ENCODE results near the gene OR1F1. TPM values are rescaled to one million over a fixed set of nuclear protein-coding genes. Genes with fewer than 3 reads are reported as not detected.
"Not testable (repeated sequence)": the region's sequence is repeated elsewhere in the genome, so short reads cannot be mapped to it uniquely, and the experiment has no call there.

Gene OR1F1
- total and polyA plus RNA-seq, 8 donors: not detected

- intact Hi-C loops (cut with DNase I): no loop called here
- no peak for ATAC-seq
- H3K9me3 ChIP-seq: no peaks in the 10 kb centered on the region
Observed at GRCh38 chr16:3164121-3164991, 23.6 kb upstream of the OR1F1 start.

GRCh38 chr16:3165111-3165822 lies 22.7 kb upstream of the OR1F1 start:
- H3K4me3 ChIP-seq: peak overlapping the region in 1 of 2 donors; percentile 19
- ATAC-seq (no peak), DNase-seq (no peak)
- H3K4me1 ChIP-seq: peaks cover 0 to 6% of the 10 kb centered on the region in 2 donors
- H3K36me3 ChIP-seq: no peaks in the 10 kb centered on the region
- H3K27me3 ChIP-seq: peaks cover 20 to 53% of the 10 kb centered on the region in 2 donors
- no peak overlapping the region for H3K27ac ChIP-seq
- no peak for TF ChIP-seq CTCF (IDR thresholded peaks at IDR 0.05)
- no peaks in the 10 kb centered on the region for H3K9me3 ChIP-seq
- intact Hi-C loops (cut with DNase I): no loop called here

More at GRCh38 chr16:3164121-3164991, 23.6 kb upstream of the OR1F1 start:
- H3K4me3 ChIP-seq: no peak overlapping the region
- H3K27ac ChIP-seq: no peak overlapping the region
- DNase-seq: peak in 2 of 4 donors; percentile 28 to 51
- no peak for TF ChIP-seq CTCF (IDR thresholded peaks at IDR 0.05)
- peaks cover 0 to 8% of the 10 kb centered on the region in 2 donors for H3K4me1 ChIP-seq
- no peaks in the 10 kb centered on the region for H3K36me3 ChIP-seq
- H3K27me3 ChIP-seq: peaks cover 11 to 50% of the 10 kb centered on the region in 2 donors

GRCh38 chr16:3166505-3166886 lies 21.5 kb upstream of the OR1F1 start:
- intact Hi-C loops (cut with DNase I): no loop called here
- Histone ChIP-seq H3K4me1 (peaks cover 0 to 18% of the 10 kb centered on the region in 2 donors), H3K36me3 (no peaks in the 10 kb centered on the region), H3K27ac (no peak overlapping the region), H3K27me3 (peaks cover 32 to 53% of the 10 kb centered on the region in 2 donors), H3K9me3 (no peaks in the 10 kb centered on the region), H3K4me3 (no peak overlapping the region)
- TF ChIP-seq CTCF (IDR thresholded peaks at IDR 0.05): no peak
- DNase-seq (no peak), ATAC-seq (no peak)

GRCh38 chr16:3168729-3169128 lies 19.3 kb upstream of the OR1F1 start:
- DNase-seq; H3K36me3 ChIP-seq; H3K27ac ChIP-seq; H3K9me3 ChIP-seq; intact Hi-C loops (cut with DNase I); H3K4me3 ChIP-seq; ATAC-seq: not testable (repeated sequence)
- peaks cover under 1 to 22% of the 10 kb centered on the region in 2 donors for H3K4me1 ChIP-seq
- H3K27me3 ChIP-seq: peaks cover 54 to 68% of the 10 kb centered on the region in 2 donors

GRCh38 chr16:3170440-3171180 lies 17.4 kb upstream of the OR1F1 start:
- Histone ChIP-seq H3K4me1 (peaks cover 6 to 28% of the 10 kb centered on the region in 2 donors), H3K27me3 (peaks cover 73 to 87% of the 10 kb centered on the region in 2 donors), H3K27ac (no peak overlapping the region), H3K36me3 (no peaks in the 10 kb centered on the region), H3K9me3 (no peaks in the 10 kb centered on the region), H3K4me3 (no peak overlapping the region)
- ATAC-seq: peak; percentile 48
- TF ChIP-seq CTCF (IDR thresholded peaks at IDR 0.05): no peak
- intact Hi-C loops (cut with DNase I): no loop called here
- no peak for DNase-seq
